ENCODE data around the gene CDH4. TPM values are rescaled to one million over a fixed set of nuclear protein-coding genes. Genes with fewer than 3 reads are reported as not detected.

Gene CDH4
- total and polyA plus RNA-seq, 9 of the 15 experiments (the other 6 are each of a cell fraction or from before 2014, with no cell fraction given) = 0.04 TPM; not detected in 8

DNA sequence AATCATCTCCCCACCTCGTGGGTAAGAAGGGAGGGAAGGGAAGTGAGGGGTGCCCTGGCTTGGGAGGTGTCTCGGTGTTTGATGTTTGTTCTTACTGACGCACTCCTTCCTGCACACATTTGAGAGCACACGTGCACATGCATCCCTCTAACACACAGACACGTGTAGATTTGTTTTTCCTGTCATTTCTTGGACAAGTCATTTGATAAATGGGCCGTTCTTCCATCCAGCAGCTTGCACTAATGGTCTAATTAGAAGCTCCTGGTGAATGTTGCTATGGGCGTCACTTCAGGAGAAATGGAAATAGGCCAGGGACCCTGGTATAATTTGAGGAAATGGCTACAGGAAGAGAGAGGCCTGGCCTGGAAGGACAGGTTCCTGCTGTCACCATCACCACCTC, 352.5 kb downstream of the CDH4 start (continued):
- no peak for TF ChIP-seq FOXP1 (CRISPR knock-in tag; IDR thresholded peaks at IDR 0.05)

DNA sequence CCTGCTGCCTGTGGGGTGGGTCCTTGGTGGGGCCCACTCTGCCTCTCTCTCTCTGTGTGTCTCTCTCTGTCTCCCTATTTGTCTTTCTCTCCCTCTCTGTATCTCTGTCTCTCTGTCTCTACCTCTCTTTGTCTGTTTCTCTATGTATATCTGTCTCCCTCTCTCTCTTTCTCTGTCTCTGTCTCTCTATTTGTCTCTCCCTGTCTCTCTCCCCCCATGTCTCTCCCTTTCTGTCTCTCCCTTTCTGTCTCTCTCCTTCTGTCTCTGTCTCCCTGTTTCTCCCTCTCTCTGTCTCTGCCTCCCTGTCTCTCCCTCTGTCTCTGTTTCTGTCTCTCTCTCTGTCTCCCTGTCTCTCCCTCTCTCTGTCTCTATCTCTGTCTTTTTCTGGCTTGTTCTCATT, 353.2 kb downstream of the CDH4 start:
- ATAC-seq (no peak), DNase-seq (ENCODE audit: extremely low read depth in 1 of 4, low spot score in 3 of 4) (no peak), FAIRE-seq (no peak)
- Histone ChIP-seq H3K27ac (ENCODE audit: extremely low read depth, low read depth, low read length) (no peak overlapping the region), H3K27me3 (ENCODE audit: control insufficient read depth in 2 of 2, insufficient read depth in 2 of 2, low read length in 2 of 2) (peaks cover 0 to 30% of the 10 kb centered on the region in 2 experiments; a peak in 3 of 5 replicates), H3K79me2 (ENCODE audit: control insufficient read depth, insufficient read depth, low read length) (no peaks in the 10 kb centered on the region), H4K20me1 (replicated peaks; ENCODE audit: control insufficient read depth, insufficient read depth, low read length) (no peaks in the 10 kb centered on the region; the same call in 1 of the 2 replicates), H2AFZ (ENCODE audit: low read depth, low read length) (no peak overlapping the region), H3K36me3 (ENCODE audit: control insufficient read depth, insufficient read depth, low read length) (no peaks in the 10 kb centered on the region), H3K9me3 (replicated peaks; ENCODE audit: control insufficient read depth, insufficient read depth, low read depth, low read length) (no peaks in the 10 kb centered on the region), H3K4me3 (no peak overlapping the region), H3K4me2 (ENCODE audit: insufficient read depth, low read length) (no peak overlapping the region), H3K9ac (ENCODE audit: insufficient read depth in 1 of 2, low read depth in 2 of 2, low read length in 2 of 2) (no peak overlapping the region), H3K4me1 (replicated peaks in 1 of 2; ENCODE audit: control insufficient read depth in 2 of 2, insufficient read depth in 2 of 2, low read length in 2 of 2) (no peaks in the 10 kb centered on the region), H3K9me1 (ENCODE audit: control insufficient read depth, insufficient read depth, low read length) (peaks cover 5% of the 10 kb centered on the region)
- intact Hi-C loops (cut with micrococcal nuclease) (no loop called here), in situ Hi-C loops (cut with MboI) (no loop called here)
- no TSS peak for BruUV-seq (replicated peaks)
- TF ChIP-seq PHF20 (IDR thresholded peaks at IDR 0.05; ENCODE audit: partially characterized antibody) = no peak
- TF ChIP-seq SMARCE1 (IDR thresholded peaks at IDR 0.05) = no peak
- TF ChIP-seq NCOA4 (IDR thresholded peaks at IDR 0.05; ENCODE audit: partially characterized antibody) = no peak
- TF ChIP-seq CTCF (IDR thresholded peaks at IDR 0.05 in 2 of 3, conservative IDR thresholded peaks at IDR 0.05 in 1 of 3; ENCODE audit: insufficient read depth in 2 of 3, low read depth in 1 of 3, low read length in 3 of 3) = no peak
- no peak for TF ChIP-seq JUND (IDR thresholded peaks at IDR 0.05; ENCODE audit: borderline replicate concordance, low read depth, low read length)
- TF ChIP-seq JUND (tag; IDR thresholded peaks at IDR 0.05; ENCODE audit: borderline replicate concordance, low read depth, low read length) = no peak
- no peak for TF ChIP-seq ZNF583 (CRISPR knock-in tag; IDR thresholded peaks at IDR 0.05)
- no peak for TF ChIP-seq ZNF174 (CRISPR knock-in tag; IDR thresholded peaks at IDR 0.05)
- TF ChIP-seq XRCC3 (IDR thresholded peaks at IDR 0.05) = no peak
- no peak for TF ChIP-seq TAF1 (IDR thresholded peaks at IDR 0.05; ENCODE audit: control insufficient read depth, extremely low read depth, insufficient read depth, low read length, severe bottlenecking)
- TF ChIP-seq ZNF707 (CRISPR knock-in tag; conservative IDR thresholded peaks at IDR 0.05) = no peak
- no peak for TF ChIP-seq MAZ (CRISPR knock-in tag; conservative IDR thresholded peaks at IDR 0.05 in 1 of 2, IDR thresholded peaks at IDR 0.05 in 1 of 2)
- TF ChIP-seq ZNF239 (CRISPR knock-in tag; IDR thresholded peaks at IDR 0.05) = no peak
- no peak for TF ChIP-seq HSF4 (CRISPR knock-in tag; IDR thresholded peaks at IDR 0.05; ENCODE audit: borderline replicate concordance)
- POLR2A ChIA-PET = no interaction called here
- CTCF ChIA-PET (ENCODE audit: low intra/inter-chr PET ratio) = no interaction called here
